GM19452 (cell line): ENCODE measurements around the gene VAPA.
"Not testable (repeated sequence)": the region's sequence is repeated elsewhere in the genome, so short reads cannot be mapped to it uniquely, and the experiment has no call there.

ENCODE experiments used
- ATAC-seq: cut with Tn5 transposase; IDR thresholded peaks from one replicate; pipeline ENCODE4 v1.9.1; 2021; ENCODE audit not compliant: unreplicated experiment

The VAPA gene

DNA sequence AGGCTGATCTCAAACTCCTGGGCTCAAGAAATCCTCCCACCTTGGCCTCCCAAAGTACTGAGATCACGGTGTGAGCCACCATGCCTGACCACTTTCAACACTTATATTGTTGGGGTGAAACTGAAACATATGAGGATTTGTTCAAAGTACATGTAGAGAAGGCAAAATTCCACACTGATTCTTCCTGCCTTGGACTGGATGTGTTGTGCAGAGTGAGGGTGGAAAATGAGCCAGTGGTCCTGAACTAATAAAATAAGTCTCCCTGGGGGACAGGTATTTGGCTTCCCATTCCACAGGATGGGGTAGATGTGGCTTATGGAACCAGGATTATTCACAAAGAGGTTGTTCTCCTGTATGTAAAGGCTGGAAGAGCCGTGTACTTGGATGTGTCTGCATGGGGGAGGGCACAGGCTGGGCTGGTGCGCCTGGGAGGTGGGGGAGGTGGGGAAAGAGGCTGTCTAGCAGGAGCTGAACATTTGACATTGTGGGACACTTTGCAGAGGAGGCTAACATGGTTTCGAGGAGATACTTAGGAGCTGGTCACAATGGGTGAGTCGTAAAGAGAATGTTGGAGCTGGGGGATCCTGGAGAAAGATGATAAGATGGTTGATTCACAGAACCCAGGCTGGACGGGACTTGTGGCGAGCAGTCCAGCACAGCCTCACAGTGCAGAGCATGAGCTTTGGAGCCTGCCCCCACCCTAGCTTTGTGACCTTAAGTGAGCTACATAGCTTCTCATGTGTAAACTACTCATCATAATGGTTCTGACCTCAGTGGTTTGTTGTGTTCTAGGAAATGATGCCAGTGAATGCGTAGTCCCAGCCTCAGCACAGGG, 28.4 kb upstream of the VAPA start, which contains the start of gene TXNDC2:
Gene TXNDC2 (plus strand): TSS at position 804 of the 835 bp plus-strand sequence. CDS start 708 bp downstream, outside the sequence.
- ATAC-seq = no peak

DNA sequence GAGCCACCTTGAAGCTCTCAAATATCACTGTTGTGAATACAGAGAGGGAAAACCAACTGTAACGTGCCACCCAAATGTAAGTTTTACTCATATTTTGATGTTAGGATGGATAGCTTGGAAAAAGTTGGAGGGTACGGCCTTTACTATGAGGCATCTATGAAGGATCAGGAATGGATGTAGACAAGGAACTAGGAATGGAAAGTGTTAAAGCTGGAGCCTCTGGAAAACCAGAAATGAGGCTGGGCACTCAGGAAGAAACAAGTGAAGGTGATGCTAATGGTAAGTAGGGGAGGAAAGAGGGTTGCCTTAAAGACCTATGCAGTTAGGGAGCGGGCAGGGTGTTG, 27.8 kb upstream of the VAPA start:
- no peak for ATAC-seq

DNA sequence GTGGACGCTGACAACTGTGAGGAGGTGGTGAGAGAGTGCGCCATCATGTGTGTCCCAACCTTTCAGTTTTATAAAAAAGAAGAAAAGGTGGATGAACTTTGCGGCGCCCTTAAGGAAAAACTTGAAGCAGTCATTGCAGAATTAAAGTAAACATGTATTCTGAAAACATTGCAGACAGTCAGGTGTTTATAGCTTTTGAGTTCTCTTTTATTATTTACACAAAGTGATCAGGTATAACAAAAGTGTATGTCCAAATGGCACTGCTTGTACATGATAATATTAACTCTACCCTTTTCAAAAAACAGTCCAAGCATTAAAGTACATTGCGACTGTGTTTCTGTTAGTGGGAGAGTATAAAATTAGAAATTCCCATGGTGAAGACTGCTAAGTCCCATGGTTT, 25.8 kb upstream of the VAPA start:
- ATAC-seq = no peak

DNA sequence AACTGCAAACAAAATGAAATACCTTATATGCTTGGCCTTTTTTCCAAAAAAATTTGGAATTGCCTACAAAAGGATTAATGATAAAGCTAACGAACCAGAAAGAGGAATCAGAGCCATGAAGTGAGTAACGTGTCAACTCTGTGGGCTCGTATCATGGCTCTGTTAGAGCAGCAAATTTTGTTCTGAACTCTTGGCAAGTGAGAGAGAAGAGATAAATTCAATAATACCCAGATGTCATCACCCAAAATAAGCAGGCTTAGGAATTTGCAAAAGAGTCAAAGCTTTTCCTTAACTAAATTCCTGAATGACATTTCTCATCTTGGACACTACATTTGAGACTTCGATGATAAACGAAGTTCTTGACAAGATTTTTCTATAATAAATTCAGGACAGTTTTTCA, 23.6 kb upstream of the VAPA start:
- no peak for ATAC-seq

DNA sequence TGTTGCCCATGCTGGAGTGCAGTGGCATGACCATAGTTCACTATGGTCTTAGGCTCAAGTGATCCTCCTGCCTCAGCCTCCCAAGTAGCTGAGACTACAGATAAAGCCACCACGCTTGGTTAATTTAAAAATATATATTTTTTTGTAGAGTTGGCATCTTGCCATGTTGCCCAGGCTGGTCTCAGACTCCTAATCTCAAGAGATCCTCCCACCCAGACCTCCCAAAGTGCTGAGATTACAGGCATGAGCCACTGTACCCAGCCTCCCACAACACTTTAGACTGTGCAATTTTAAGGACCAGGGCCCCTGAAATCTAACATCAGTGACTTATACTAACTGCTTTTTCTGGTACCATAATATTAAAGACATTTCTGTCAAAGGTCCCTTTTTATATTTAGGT, 22.9 kb upstream of the VAPA start:
- ATAC-seq = no peak

DNA sequence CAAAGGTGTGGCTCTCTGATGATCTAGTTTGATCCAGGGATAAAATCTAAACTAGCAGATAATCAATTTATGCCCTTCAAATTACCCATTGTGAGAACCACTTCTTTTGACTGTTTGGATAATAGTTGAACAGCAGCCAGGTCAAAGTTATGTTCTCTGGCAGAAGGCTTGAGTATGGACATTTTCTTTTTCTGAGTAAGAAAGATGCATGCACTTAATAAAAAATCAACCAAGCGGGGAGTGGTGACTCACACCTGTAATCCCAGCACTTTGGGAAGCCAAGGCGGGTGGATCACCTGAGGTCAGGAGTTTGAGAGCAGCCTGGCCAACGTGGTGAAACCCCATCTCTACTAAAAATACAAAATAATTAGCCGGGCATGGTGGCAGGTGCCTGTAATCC, 22.3 kb upstream of the VAPA start:
- ATAC-seq = not testable (repeated sequence)

DNA sequence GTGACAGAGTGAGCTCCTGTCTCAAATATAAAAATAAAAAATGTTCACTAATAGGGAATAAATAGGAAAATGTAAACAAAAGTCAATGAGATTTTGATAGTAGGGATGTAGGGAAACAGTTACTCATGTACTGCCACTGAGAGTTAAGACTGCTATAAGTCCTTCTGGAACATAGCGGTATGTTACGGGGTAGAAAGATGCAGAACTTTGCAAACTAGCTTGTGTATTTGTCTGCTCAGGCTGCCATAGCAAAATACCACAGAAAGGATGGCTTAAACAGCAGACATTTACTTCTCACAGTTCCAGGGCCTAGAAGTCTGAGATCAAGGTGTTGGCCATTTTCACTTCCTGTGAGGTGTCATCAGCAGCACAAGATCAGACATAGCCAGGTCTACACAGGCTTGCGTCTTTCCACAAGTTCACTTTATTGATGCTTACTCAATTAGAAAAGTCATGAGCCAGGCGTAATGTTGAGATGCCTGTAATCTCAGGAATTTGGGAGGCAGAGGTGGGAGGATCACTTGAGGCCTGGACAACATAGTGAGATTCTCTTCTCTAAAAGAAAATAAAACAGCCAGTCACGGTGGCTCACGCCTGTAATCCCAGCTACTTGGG, 19.3 kb upstream of the VAPA start:
- ATAC-seq = no peak

DNA sequence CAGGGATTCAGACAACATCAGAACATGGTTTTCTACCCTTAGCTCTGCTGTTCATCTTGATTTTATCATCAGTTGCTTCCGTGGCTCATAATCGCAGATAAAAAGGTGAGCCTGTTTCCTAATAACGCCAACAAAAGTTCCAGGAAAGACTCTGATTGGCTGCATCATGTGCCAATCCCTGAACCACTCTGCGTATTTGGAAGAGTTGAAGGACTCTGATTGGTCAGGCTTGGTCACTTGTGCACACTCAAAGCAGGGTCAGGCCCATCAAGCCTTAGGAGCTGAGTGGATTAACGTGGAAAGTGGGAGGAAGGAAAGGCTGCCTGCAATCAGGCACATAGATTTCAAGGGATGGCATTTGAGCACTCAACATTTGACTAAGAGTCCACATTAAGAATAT, 16.7 kb upstream of the VAPA start:
- ATAC-seq = no peak

DNA sequence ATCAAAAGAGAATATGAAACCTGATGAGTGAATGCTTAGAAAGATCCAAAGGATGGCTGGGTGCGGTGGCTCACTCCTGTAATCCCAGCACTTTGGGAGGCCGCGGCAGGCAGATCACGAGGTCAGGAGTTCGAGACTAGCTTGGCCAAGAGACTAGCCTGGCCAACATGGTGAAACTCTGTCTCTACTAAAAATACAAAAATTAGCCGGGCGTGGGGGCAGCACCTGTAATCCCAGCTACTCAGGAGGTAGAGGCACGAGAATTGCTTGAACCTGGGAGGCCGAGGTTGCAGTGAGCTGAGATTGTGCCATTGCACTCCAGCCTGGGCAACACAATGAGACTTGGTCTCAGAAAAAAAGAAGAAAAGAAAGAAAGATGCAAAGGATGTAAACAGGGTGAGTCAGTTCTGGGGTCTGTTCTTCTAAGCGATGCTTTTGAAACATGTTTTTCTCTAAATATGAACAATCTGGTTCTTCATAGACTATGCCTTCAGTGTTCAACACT, 16.0 kb upstream of the VAPA start:
- ATAC-seq = not testable (repeated sequence)

DNA sequence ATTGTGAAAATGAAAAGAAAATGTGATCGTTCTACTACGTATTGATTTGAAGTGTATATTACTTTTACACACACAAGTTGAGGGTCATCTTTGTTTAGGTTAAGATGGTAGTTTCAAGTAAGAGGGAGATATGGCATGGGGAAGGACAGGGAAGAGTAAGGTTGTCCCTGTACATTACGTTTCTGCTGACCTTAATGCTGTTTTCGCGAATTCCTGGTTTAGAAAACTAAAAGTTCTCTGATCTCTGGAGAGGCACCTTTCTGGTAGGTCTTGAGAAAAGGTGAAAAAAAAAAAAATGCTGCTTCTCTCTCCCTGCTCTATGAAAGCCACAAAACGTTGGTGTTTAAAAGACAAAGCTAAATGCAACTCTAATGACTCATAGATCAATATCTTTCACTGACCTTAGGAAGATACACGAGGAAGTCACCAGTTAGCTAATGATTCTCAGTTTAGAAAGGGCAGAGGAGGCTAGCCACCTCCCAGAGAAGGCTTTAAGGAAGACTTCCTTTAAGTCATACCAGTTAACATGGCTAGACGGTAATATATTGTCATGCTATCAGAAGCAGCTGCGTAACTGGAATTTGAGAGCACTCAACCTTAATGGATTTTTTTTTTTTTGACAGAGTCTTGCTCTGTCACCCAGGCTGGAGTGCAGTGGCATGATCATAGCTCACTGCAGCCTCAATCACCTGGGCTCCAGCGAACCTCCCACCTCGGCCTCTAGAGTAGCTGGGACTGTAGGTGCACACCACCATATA, 14.8 kb upstream of the VAPA start:
- ATAC-seq = no peak

DNA sequence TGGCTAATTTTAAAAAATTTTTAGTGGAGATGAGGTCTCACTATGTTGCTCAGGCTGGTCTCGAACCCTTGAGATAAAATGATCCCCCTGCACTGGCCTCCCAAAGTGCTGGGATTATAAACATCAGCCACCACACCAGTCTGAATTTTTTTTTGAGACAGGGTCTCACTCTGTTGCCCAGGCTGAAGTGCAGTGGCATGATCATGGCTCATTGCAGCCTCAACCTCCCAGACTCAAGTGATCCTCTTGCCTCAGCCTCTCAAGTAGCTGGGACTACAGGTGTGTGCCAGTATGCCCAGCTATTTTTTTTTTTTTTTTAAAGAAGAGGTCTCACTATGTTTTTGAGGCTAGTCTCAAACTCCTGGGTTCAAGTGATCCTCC, 14.3 kb upstream of the VAPA start:
- ATAC-seq = not testable (repeated sequence)

DNA sequence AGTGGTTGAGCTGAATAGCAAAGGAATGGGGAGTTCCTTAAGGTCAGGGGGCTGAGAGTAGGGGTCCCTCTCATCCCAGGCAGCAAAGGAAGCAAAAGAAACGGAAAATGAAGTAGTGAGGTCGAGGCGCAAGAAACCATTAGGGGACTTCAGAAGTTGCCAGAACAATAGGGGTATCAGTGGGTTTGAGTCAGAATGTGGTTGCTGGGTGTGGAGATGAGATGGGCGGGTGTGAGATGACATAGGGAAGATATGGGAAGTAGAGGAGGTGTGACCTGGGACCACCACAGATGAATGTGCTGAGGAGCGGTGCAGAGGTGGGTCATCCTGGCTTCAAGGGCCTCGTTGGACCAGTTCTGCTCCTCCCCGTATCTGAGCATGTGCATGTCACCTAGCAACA, 13.1 kb upstream of the VAPA start:
- ATAC-seq = no peak

DNA sequence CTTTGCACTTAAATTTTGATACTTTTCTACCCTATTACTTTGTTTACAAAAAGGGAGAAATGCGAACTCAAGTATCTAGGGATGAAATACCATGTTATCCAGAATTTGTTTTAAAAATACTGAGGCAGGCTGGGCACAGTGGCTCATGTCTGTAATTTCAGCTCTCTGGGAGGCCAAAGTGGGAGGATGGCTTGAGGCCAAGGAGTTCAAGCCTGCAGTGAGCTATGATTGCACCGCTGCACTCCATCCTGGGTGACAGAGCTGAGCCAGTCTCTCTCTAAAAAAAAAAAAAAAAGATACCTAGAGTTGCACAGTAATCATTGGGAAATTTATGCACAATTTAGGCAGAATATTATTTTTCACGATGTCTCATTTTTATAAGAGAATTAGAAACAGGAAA, 12.4 kb upstream of the VAPA start:
- ATAC-seq = no peak

DNA sequence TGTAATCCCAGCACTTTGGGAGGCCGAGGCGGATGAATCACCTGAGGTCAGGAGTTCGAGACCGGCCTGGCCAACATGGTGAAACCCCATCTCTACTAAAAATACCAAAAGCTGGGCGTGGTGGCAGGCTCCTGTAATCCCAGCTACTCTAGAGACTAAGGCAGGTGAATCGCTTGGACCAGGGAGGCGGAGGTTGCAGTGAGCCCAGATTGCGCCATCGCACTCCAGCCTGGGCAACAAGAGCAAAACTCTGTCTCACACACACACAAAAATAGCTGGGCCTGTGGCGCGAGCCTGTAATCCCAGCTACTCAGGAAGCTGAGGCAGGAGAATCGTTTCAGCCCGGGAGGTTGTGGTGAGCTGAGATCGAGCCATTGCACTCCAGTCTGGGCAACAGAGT, 11.6 kb upstream of the VAPA start:
- ATAC-seq = not testable (repeated sequence)

DNA sequence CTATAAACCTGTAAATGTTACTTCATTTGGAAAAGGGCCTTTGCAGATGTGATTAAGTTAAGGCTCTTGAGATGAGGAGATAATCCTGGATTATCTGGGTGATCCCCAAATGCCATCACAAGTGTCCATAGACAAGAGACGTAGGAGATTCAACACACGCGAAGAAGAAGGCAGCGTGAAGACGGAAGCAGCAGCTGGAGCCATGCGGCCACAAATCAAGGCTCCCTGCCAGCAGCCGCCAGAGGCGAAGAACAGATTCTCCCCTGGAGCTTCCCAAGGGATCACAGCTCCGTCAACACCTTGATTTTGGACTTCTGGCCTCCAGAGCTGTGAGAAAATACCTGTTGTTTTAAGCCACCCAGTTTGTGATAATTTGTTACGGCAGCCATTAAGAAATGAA, 11.0 kb upstream of the VAPA start:
- ATAC-seq = no peak

DNA sequence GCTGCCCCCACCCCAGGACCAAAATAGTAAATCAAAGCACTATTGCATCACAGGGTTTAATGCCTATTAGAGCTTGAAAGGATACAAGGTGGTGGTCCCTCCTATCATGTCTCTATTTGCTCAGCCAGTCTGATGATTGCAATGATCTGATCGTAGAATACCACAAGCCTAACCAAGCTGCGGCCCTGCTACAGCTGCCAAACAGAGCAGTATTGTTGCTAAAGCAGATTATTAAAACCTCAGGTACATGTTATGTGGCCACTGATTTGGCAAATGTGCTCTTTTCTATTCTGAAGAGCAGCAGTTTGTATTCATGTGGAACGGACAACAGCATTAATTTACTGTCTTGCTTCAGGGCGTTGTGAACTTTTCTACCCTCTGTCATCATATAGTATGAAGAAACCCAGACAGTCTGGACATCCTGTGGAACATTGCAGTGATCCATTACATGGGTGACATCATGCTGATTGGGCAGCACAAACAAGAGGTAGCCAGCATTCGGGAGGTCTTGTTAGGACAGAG, 8.4 kb upstream of the VAPA start:
- ATAC-seq = no peak

DNA sequence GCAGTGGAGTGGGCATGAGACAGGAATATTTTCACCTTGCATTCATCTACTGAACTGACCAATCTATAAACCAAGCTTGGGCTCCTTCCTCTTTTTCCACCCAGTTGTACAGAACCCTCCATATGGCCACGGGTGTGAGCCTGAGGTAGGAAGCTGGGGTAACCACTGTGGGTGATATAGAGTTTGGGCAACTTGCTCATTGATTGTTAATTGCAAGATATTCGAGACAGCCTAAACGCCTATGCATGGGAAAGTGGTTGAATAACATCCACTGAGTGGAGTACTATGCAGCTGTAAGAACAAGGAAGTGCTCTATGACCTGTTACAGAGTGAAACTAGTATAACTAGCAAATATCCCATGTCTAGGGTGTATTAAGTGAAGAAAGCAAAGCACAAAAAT, 7.3 kb upstream of the VAPA start:
- ATAC-seq = no peak

DNA sequence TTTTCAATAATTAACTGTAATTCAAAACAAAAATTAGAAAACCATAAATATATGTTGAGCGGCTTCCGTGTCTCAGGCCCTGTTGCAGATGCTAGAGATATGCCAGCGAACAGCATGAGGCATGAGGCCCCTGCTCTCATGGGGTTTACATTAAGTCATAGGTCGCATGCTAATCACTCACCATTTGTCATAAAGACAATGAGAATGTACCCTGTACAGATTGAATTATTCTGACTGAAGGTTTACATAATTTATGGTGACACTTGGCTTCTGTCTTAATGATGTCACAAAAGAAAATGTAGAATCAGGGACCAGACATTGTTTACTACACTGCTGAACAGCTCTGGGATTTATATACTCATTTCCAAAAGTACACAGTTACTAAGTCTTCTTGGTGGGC, 5.9 kb upstream of the VAPA start:
- no peak for ATAC-seq

DNA sequence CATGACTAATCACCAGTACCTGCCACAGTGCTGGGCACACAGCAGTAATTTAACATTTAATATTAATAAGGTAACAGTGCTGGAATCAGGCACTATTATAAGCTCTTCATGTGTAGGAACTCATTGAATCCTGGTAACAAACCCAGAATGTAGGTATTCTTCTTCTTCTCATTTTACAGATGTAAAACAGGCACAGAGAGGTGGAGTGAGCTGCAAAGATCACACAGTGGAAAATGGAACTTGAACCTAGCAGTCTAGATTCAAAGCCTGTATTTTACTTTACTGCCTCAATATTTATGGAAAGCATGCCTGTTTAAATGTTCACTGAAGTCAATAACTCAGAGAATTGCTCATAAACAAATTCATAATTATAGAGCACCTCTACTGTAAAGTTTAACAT, 3.7 kb upstream of the VAPA start:
- no peak for ATAC-seq

DNA sequence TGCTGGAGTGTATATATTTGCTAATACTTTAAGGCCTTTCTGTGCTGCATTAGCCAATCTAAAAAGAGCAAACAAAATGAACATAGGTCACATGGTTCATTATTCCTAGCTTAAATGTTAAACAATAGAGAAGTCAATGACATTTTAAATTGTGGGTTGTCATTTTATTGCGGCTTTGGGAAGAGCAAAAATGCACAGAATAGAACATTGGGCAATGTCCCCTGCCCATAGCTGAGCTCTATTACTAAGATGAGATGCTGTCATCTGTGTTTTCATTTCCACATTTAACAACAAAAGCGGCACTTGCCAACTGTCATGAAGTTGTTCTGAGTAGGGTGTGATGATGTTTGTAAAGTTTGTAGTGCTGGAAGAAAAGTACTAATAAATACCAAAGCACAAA, 3.2 kb upstream of the VAPA start:
- no peak for ATAC-seq

DNA sequence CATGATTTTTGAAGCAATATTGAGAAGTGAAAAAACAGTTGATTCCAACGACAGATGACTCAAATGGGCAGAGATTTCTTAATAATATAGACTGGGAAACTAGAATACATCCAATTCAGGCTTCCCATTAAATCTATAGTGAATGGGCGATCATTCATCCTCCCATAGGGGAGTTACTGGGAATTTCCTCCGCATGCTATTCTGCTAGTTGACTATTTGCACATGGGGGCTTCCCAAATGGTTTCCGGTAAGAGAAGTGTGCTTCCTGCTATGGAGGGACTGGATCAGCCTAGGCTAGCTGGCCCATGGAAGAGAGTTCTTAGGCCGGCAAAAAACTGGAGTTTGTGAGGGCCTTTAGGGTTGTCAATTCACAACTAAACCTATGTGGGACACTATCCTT, 2.6 kb upstream of the VAPA start:
- no peak for ATAC-seq

DNA sequence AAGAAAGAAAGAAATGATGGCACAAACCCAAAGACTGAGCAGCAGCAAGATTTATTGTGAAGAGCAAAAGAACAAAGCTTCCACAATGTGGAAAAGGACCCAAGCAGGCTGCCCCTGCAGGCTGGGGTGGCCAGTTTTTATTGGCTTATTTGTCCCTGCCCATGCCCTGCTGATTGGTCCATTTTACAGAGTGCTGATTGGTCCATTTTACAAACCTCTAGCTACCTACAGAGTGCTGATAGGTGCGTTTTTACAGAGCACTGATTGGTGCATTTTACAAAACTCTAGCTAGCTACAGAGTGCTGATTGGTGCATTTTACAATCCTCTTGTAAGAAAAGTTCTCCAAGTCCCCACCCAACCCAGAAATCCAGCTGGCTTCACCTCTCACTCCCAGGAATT, 1.5 kb upstream of the VAPA start:
- ATAC-seq = not testable (repeated sequence)
